OCI-LY7 (cell line): ENCODE results near the gene DLG5. TPM values are rescaled to one million over a fixed set of nuclear protein-coding genes. Genes with fewer than 3 reads are reported as not detected.

Experiments used
- BruUV-seq: library from RNA; stranded (reverse); fragments of 400-500 nt; replicated peaks from 2 replicates; lab custom pipeline; 2021; lab: Mats Ljungman, UMichigan
- CTCF ChIA-PET: fragments of 300-600 bp; sonication (Branson Sonifier 250); formaldehyde crosslinking; loops from one replicate; lab custom pipeline; 2022; ENCODE audit warnings: antibody characterized with exemption; ENCODE audit not compliant: unreplicated experiment; lab: Charles Lee
- POLR2A ChIA-PET: fragments of 300-600 bp; sonication (Branson Sonifier 250); formaldehyde crosslinking; loops from one replicate; lab custom pipeline; 2022; ENCODE audit warnings: antibody characterized with exemption; lab: Charles Lee
- DNase-seq: peaks from one replicate; pipeline ENCODE4 v3.0.0-alpha.2; 2015; ENCODE audit warnings: low spot score
- H2AFZ ChIP-seq: fragments of 200-600 bp; sonication (generic), shearing (Covaris generic); 2 replicates; pipeline ENCODE4 v1.6.1; 2014; ENCODE audit warnings: mild to moderate bottlenecking, antibody characterized with exemption, low read length, moderate library complexity
- H3K27ac ChIP-seq: fragments of 200-600 bp; sonication (generic); 2 replicates; pipeline ENCODE4 v1.5.1; 2014; ENCODE audit warnings: mixed run types, low read depth, mild to moderate bottlenecking, moderate library complexity, low read length, inconsistent platforms; ENCODE audit not compliant: poor library complexity, severe bottlenecking
- H3K36me3 ChIP-seq: fragments of 200-600 bp; sonication (generic); 2 replicates; pipeline ENCODE4 v1.6.1; 2014; ENCODE audit warnings: mild to moderate bottlenecking, antibody characterized with exemption, low read length, moderate library complexity, mixed read lengths; ENCODE audit not compliant: insufficient read depth
- H3K4me1 ChIP-seq: fragments of 200-600 bp; sonication (generic); 2 replicates; pipeline ENCODE4 v1.5.1; 2014; ENCODE audit warnings: mild to moderate bottlenecking, low read length; ENCODE audit not compliant: insufficient read depth, poor library complexity, severe bottlenecking
- H3K4me2 ChIP-seq: fragments of 200-600 bp; sonication (generic); 2 replicates; pipeline ENCODE4 v1.6.1; 2014; ENCODE audit warnings: mild to moderate bottlenecking, low read length
- H3K4me3 ChIP-seq: fragments of 200-600 bp; sonication (generic); 2 replicates; pipeline ENCODE4 v1.5.1; 2014; ENCODE audit warnings: mild to moderate bottlenecking, low read depth, low read length; ENCODE audit not compliant: poor library complexity, severe bottlenecking
- H3K79me2 ChIP-seq: fragments of 200-600 bp; sonication (generic); 2 replicates; pipeline ENCODE4 v1.6.1; 2016; ENCODE audit warnings: low read depth, mild to moderate bottlenecking, low read length, moderate library complexity, mixed read lengths; ENCODE audit not compliant: insufficient read depth
- H3K9me2 ChIP-seq: fragments of 200-600 bp; sonication (generic); 2 replicates; pipeline ENCODE4 v1.6.1; 2016; ENCODE audit warnings: mild to moderate bottlenecking, low read length, mixed read lengths; ENCODE audit not compliant: insufficient read depth
- H3K9me3 ChIP-seq: fragments of 200-600 bp; sonication (generic); 2 replicates; pipeline ENCODE4 v1.6.1; 2014; ENCODE audit warnings: mild to moderate bottlenecking, mixed run types, low read length, mixed read lengths
- H4K20me1 ChIP-seq: fragments of 200-600 bp; sonication (generic); 2 replicates; pipeline ENCODE4 v1.6.1; 2014; ENCODE audit warnings: mild to moderate bottlenecking, antibody characterized with exemption, low read length, moderate library complexity, mixed read lengths; ENCODE audit not compliant: insufficient read depth
- EZH2phosphoT487 ChIP-seq: fragments of 200-600 bp; sonication (generic); IDR thresholded peaks from 2 replicates; pipeline ENCODE4 v1.6.1; 2018; ENCODE audit warnings: low read depth, borderline replicate concordance, mild to moderate bottlenecking, mixed run types, antibody characterized with exemption, low read length, moderate library complexity, mixed read lengths
- intact Hi-C: fragments of 100-400 bp; cut with micrococcal nuclease; formaldehyde crosslinking; loops from one replicate; pipeline ENCODE4 v1.10.0; 2022; ENCODE audit not compliant: unreplicated experiment
- total RNA-seq, 2 experiments: library from RNA; depleted of rRNA in 1 of 2; stranded (reverse); fragments of >200 nt in 1 of 2; shearing (Covaris generic) in 1 of 2; gene quantifications; 2 replicates each; pipeline ENCODE4 v1.2.3, GENCODE V29; 2014 to 2022
- TF ChIP-seq, protein P1 (sequence below): fragments of 200-600 bp; sonication (generic); conservative IDR thresholded peaks from 2 replicates; pipeline ENCODE4 v1.5.1; 2014; ENCODE audit warnings: mild to moderate bottlenecking, antibody characterized with exemption, low read length, moderate library complexity, mixed read lengths

Gene DLG5
- total RNA-seq, 2 experiments from 2014 or later: 0.27 TPM; not detected in 1

DNA sequence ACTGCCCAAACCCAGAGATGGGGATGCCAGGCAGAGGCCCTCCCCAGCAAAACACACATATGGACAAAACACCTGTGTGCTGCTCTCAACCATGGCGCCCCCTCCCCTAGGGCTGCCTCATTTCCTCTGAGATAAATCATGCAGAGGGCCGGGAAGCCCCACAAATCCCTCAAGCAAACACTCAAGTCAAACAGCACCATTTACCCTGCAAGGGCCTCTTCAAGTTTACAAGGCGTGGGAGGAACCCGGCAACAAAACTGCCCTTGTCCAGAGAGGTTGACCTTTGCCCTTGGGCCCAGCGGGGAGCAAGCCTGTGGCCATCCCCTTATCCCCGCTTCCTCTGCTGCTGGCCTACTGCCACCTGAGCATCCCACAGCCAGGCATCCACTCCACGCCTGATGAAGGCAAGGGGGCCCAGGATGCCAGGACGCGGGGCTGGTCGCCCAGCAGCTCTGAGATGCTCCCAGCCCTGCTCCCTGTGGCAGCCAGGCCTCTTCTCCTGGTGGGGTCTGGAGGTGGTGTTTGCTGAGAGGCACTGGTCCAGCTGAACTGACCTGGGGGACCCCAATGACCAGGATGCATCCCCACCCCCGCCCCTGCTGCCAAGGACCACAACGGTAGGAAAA, 77.4 kb downstream of the DLG5 start:
- Histone ChIP-seq H3K27ac (no peak overlapping the region), H3K4me1 (no peaks in the 10 kb centered on the region)

DNA sequence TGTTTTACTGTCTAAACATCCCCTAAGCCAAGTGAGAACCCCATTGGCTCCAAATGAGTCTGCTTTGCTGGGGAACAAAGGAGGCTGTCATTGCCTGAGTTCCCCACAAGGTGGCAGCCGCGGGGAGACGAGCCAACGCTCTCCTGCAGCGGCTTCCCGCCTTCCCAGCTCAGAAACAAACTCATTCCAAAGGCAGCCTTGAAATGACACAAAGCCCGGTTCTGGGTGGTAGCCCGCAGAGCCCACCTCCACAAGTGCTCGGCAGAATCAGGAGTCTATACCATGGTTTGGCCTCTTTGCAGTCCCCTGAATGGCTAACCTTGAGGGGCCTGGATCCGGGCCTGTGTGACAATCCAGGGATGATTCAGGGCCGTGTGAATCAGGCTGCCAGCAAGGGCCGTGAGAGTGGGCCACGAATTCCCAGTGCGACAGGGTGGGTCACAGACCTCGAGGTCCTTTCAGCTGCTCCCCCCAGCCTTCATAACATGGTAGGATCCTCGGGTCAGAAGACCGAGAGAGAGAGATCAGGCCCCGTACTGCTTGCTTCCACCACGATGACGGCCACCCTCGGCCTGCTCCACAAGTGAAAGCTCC, 79.7 kb downstream of the DLG5 start:
- POLR2A ChIA-PET: no interaction called here
- CTCF ChIA-PET: no interaction called here
- BruUV-seq: no TSS peak
- no peaks in the 10 kb centered on the region for H3K9me3 ChIP-seq
- no peaks in the 10 kb centered on the region for H3K36me3 ChIP-seq
- H3K4me2 ChIP-seq: no peak overlapping the region
- no peaks in the 10 kb centered on the region for H3K4me1 ChIP-seq
- no peaks in the 10 kb centered on the region for H4K20me1 ChIP-seq
- intact Hi-C loops: loop anchor here (10.0 kb wide), 1 partner anchor 178 kb away; the partner anchor contains the start of gene POLR3A
- no peak for TF ChIP-seq EZH2phosphoT487
- TF ChIP-seq, protein P1, sequence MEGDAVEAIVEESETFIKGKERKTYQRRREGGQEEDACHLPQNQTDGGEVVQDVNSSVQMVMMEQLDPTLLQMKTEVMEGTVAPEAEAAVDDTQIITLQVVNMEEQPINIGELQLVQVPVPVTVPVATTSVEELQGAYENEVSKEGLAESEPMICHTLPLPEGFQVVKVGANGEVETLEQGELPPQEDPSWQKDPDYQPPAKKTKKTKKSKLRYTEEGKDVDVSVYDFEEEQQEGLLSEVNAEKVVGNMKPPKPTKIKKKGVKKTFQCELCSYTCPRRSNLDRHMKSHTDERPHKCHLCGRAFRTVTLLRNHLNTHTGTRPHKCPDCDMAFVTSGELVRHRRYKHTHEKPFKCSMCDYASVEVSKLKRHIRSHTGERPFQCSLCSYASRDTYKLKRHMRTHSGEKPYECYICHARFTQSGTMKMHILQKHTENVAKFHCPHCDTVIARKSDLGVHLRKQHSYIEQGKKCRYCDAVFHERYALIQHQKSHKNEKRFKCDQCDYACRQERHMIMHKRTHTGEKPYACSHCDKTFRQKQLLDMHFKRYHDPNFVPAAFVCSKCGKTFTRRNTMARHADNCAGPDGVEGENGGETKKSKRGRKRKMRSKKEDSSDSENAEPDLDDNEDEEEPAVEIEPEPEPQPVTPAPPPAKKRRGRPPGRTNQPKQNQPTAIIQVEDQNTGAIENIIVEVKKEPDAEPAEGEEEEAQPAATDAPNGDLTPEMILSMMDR: peak; percentile 87
- no peak overlapping the region for H3K4me3 ChIP-seq
- H3K27ac ChIP-seq: no peak overlapping the region
- no peaks in the 10 kb centered on the region for H3K9me2 ChIP-seq
- no peak overlapping the region for H2AFZ ChIP-seq
- DNase-seq: peak; percentile 43
- H3K79me2 ChIP-seq: no peaks in the 10 kb centered on the region

More for the DNA sequence above, 77.4 kb downstream of the DLG5 start:
- no TSS peak for BruUV-seq
- TF ChIP-seq, protein P1: no peak
- TF ChIP-seq EZH2phosphoT487: no peak
- Histone ChIP-seq H4K20me1 (no peaks in the 10 kb centered on the region), H3K36me3 (no peaks in the 10 kb centered on the region), H3K9me3 (no peaks in the 10 kb centered on the region), H3K9me2 (no peaks in the 10 kb centered on the region), H3K79me2 (no peaks in the 10 kb centered on the region), H2AFZ (no peak overlapping the region), H3K4me3 (no peak overlapping the region), H3K4me2 (no peak overlapping the region)
- POLR2A ChIA-PET: interaction anchor here (0.5 kb wide), 1 partner anchor 193 kb away, joined by 3 read pairs; no protein-coding TSS in a partner anchor
- intact Hi-C loops: loop anchor here (10.0 kb wide), 1 partner anchor 176 kb away; the partner anchor contains the start of gene POLR3A
- peak; percentile 11 for DNase-seq
- CTCF ChIA-PET: no interaction called here

DNA sequence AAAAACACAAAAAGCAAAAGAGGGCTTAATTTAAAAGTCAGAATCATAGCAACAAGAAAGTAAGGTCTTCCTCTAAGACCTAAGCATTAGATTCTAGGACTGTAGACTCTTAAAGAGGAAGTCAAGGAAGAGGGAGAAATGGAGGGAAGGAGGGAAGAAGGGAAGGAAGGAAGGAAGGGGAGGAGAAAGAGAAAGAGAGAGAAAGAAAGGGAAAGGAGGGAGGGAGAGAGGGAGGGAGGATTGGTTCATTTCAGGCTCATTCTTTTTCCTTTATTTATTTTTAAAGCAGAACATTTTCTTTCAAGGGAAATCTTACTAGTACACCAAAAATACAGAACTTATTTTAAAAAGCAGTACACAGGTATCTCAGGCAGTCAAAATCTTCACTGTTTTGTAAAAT, 81.1 kb downstream of the DLG5 start:
- Histone ChIP-seq H3K4me1 (no peaks in the 10 kb centered on the region), H3K9me2 (no peaks in the 10 kb centered on the region), H2AFZ (no peak overlapping the region), H3K9me3 (no peaks in the 10 kb centered on the region), H4K20me1 (no peaks in the 10 kb centered on the region), H3K79me2 (no peaks in the 10 kb centered on the region), H3K36me3 (no peaks in the 10 kb centered on the region), H3K27ac (no peak overlapping the region), H3K4me2 (no peak overlapping the region), H3K4me3 (no peak overlapping the region)
- CTCF ChIA-PET: no interaction called here
- POLR2A ChIA-PET: no interaction called here
- intact Hi-C loops: loop anchor here (10.0 kb wide), 1 partner anchor 179 kb away; the partner anchor contains the start of gene POLR3A
- BruUV-seq: no TSS peak
- no peak for DNase-seq
- TF ChIP-seq, protein P1: no peak
- no peak for TF ChIP-seq EZH2phosphoT487
